Activated T-helper 2 cell treated with anti-CD3 and anti-CD28 coated beads, Interferon-gamma antibody, Interleukin-2, Interleukin-4, amounts not matched to agents 10 μg/mL and 5 μg/mL and 100 μg/mL, durations not matched to agents 14 hours and 24 hours and 36 hours (primary cell): ENCODE measurements around the gene ETV5. TPM values are rescaled to one million over a fixed set of nuclear protein-coding genes. Genes with fewer than 3 reads are reported as not detected.
"Not testable (repeated sequence)": the region's sequence is repeated elsewhere in the genome, so short reads cannot be mapped to it uniquely, and the experiment has no call there.

Experiments used
- DNase-seq: peaks from one replicate; pipeline ENCODE4 v3.0.0; 2021; ENCODE audit warnings: low spot score
- H3K27ac Mint-ChIP-seq: one replicate; pipeline ENCODE4 v1.8.0; 2021; ENCODE audit warnings: mixed read lengths
- H3K27me3 Mint-ChIP-seq: one replicate; pipeline ENCODE4 v1.8.0; 2021; ENCODE audit warnings: low read depth, mixed read lengths
- H3K36me3 Mint-ChIP-seq: one replicate; pipeline ENCODE4 v1.8.0; 2021; ENCODE audit warnings: low read depth, mixed read lengths
- H3K4me1 Mint-ChIP-seq: one replicate; pipeline ENCODE4 v1.8.0; 2021; ENCODE audit warnings: low read depth, mixed read lengths
- H3K4me3 Mint-ChIP-seq: one replicate; pipeline ENCODE4 v1.8.0; 2021; ENCODE audit warnings: low read depth, mild to moderate bottlenecking, moderate library complexity, mixed read lengths
- H3K9me3 Mint-ChIP-seq: one replicate; pipeline ENCODE4 v1.8.0; 2021; ENCODE audit warnings: mixed read lengths
- intact Hi-C: fragments of 100-400 bp; cut with micrococcal nuclease; formaldehyde crosslinking; loops from one replicate; pipeline ENCODE4 v1.15.1; 2023
- total RNA-seq: library from RNA; stranded (reverse); gene quantifications from 2 replicates; pipeline ENCODE4 v1.2.3, GENCODE V29; 2022

The ETV5 gene
- total RNA-seq, 1 donor from 2014 or later, result 1.3 TPM

DNA sequence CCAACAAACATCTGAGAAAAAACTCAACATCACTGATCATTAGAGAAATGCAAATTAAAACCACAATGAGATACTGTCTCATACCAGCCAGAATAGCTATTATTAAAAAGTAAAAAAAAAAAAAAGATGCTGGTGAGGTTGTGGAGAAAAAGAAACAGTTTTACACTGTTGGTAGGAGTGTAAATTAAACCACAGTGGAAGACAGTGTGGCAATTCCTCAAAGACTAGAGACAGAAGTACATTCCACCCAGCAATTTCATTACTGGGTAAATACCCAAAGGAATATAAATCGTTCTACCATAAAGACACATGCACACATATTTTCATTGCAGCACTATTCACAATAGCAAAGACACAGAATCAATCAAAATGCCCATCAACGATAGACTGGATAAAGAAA lies 89.6 kb downstream of the ETV5 start:
- H3K27ac Mint-ChIP-seq, DNase-seq, H3K9me3 Mint-ChIP-seq, intact Hi-C loops, H3K4me1 Mint-ChIP-seq, H3K4me3 Mint-ChIP-seq, H3K36me3 Mint-ChIP-seq: not testable (repeated sequence)
- peaks cover 31% of the 10 kb centered on the region for H3K27me3 Mint-ChIP-seq

DNA sequence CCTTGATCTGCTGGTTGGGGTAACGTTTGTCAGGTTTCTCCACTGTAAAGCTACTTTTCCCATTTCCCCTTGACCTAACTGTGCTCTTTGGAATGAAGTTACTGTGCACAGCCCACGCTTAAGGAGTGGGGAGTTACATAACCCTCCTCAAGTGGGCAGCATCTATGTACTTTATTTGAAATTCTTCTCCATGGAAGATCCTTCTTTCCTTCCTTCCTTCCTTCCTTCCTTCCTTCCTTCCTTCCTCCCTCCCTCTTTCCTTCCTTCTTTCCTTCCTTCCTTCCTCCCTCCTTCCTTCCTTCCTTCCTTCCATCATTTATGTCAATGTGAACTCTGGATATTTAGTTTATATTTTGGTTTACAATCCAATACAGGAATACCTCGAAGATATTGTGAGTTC lies 94.0 kb downstream of the ETV5 start:
- no peak for DNase-seq
- Mint-ChIP-seq H3K9me3 (no peaks in the 10 kb centered on the region), H3K36me3 (no peaks in the 10 kb centered on the region), H3K4me3 (no peak overlapping the region), H3K27me3 (peaks cover 30% of the 10 kb centered on the region), H3K27ac (no peak overlapping the region), H3K4me1 (no peaks in the 10 kb centered on the region)
- intact Hi-C loops, result no loop called here

DNA sequence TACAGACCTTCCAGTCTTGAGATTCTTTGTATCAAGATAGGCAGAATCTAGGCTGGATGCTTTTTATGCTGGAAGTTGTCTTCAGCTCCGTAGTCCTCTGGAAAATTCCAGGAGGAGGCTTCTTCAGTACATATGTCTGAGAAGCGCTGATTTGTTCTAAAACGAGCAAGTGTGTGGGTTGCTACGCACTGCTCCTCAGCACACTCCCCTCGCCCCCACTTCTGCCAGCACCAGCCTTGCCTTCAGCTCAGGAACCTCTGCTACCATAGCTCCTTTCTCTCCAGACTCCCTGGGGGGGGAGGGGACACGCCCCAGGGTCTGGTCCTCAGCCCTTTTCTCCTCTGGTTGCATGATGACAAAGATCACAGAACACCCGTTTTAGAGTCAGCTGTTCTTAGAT lies 95.6 kb downstream of the ETV5 start:
- Mint-ChIP-seq H3K36me3 (no peaks in the 10 kb centered on the region), H3K4me1 (no peaks in the 10 kb centered on the region), H3K27me3 (peaks cover 20% of the 10 kb centered on the region), H3K27ac (no peak overlapping the region), H3K9me3 (no peaks in the 10 kb centered on the region), H3K4me3 (no peak overlapping the region)
- DNase-seq, result no peak
- intact Hi-C loops, result no loop called here

DNA sequence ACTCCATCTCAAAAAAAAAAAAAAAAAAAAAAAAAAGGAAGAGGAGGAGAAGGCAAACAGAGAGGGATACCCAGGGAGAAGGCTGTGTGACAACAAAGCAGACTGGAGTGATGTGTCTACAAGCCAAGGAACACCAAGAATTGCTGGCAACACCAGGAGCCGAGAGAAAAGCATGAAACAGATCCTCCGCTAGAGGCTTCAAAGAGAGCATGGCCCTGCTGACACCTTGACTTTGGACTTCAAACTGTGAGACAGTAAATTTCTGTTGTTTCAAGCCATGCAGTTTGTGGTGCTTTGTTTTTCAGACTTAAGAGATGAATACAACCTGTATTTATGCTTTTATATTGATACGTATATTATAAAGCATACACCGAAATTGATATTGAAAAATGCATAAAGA lies 96.8 kb downstream of the ETV5 start:
- no peak overlapping the region for H3K27ac Mint-ChIP-seq
- intact Hi-C loops, result no loop called here

DNA sequence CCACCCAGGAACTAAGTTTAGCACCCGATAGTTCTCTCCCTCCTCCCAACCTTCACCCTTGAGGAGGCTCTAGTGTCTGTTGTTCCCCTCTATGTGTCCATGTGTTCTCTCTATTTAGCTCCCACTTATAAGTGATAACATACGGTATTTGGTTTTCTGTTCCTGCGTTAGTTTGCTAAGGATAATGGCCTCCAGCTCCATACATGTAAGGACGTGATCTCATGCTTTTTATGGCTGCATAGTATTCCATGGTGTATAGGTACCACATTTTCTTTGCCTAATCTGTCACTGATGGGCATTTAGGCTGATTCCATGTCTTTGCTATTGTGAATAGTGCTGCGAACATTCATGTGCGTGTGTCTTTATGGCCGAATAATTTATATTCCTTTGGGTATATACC lies 104.2 kb downstream of the ETV5 start:
- H3K27ac Mint-ChIP-seq, result no peak overlapping the region
- no peak overlapping the region for H3K4me3 Mint-ChIP-seq
- no peaks in the 10 kb centered on the region for H3K9me3 Mint-ChIP-seq
- peaks cover 28% of the 10 kb centered on the region for H3K27me3 Mint-ChIP-seq
- no peaks in the 10 kb centered on the region for H3K36me3 Mint-ChIP-seq
- H3K4me1 Mint-ChIP-seq, result no peaks in the 10 kb centered on the region
- DNase-seq, result no peak
- intact Hi-C loops, result no loop called here

More for the DNA sequence above, 96.8 kb downstream of the ETV5 start:
- Mint-ChIP-seq H3K9me3 (no peaks in the 10 kb centered on the region), H3K36me3 (no peaks in the 10 kb centered on the region), H3K4me3 (no peak overlapping the region), H3K4me1 (no peaks in the 10 kb centered on the region), H3K27me3 (peaks cover 16% of the 10 kb centered on the region)
- no peak for DNase-seq

DNA sequence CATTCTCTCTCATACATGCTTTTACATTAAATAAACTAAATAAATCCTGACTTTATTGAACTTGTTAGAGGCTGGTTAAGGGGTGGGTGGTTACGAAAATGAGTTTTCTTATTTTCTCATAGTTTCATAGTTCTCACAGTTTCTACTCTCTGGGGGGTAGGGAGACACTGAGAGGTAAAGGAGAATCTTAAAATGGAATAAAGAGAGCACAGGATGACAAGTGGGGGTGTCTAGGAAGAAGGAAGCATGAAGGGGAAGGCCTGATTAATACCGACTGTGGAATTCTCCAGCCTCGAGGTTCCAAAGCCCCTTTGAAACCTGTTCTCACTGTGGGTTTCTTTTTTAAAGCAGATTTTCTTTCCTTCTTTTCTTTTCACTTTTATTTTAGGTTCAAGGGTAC lies 104.7 kb downstream of the ETV5 start:
- intact Hi-C loops, result no loop called here
- no peak for DNase-seq
- Mint-ChIP-seq H3K36me3 (no peaks in the 10 kb centered on the region), H3K4me1 (no peaks in the 10 kb centered on the region), H3K27me3 (peaks cover 29% of the 10 kb centered on the region), H3K4me3 (no peak overlapping the region), H3K27ac (no peak overlapping the region), H3K9me3 (no peaks in the 10 kb centered on the region)

DNA sequence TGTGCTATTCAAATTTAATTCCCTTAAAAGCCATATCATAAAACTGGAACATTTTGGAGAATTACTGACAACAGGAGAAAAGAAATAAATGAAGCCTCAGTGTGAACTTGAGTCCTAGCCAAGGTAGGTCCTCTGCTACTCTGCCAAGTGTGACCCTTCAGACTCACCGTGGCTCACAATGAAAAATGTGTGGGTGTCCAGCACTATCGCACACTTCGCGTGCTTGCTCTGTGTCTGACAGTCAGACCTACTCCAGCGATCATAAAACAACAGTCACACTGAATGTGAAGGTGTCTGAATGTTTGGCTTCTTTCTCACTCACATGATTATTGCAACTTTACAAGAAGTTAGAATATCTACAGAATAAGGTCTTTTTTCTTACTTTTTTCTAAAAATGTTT lies 105.3 kb downstream of the ETV5 start:
- peaks cover 30% of the 10 kb centered on the region for H3K27me3 Mint-ChIP-seq
- no peaks in the 10 kb centered on the region for H3K36me3 Mint-ChIP-seq
- no peaks in the 10 kb centered on the region for H3K9me3 Mint-ChIP-seq
- no peak overlapping the region for H3K27ac Mint-ChIP-seq
- H3K4me3 Mint-ChIP-seq, result no peak overlapping the region
- intact Hi-C loops, result no loop called here
- no peak for DNase-seq
- no peaks in the 10 kb centered on the region for H3K4me1 Mint-ChIP-seq

DNA sequence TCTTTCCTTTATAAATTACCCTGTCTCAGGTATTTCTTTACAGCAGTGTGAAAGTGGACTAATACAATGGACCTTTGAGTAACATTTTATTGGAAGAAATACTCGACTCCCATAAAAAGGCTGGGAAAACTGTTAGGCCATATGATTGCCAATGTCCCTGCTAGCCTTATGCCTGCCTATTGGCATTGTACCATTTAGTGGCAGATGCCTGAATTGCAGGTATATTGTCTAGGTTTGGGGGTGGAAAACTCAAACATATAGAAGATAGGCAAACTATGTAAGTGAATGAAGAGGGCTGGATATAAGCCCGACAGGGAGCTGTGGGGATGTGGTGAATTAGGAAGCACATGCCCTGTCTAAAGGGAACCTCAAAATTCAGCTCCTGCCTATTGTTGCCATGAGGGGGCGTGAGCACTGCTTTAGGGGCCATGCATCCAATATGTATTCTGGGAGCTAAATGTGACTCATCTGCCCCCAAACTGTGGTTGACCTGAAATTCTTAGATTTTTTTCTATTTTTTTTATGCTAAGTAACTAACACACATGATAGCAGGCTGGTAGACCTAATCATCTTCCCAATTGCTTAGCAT lies 105.9 kb downstream of the ETV5 start:
- Mint-ChIP-seq H3K27ac (no peak overlapping the region), H3K27me3 (peaks cover 32% of the 10 kb centered on the region), H3K36me3 (no peaks in the 10 kb centered on the region), H3K4me3 (no peak overlapping the region), H3K9me3 (no peaks in the 10 kb centered on the region), H3K4me1 (no peaks in the 10 kb centered on the region)
- no peak for DNase-seq
- intact Hi-C loops, result no loop called here

DNA sequence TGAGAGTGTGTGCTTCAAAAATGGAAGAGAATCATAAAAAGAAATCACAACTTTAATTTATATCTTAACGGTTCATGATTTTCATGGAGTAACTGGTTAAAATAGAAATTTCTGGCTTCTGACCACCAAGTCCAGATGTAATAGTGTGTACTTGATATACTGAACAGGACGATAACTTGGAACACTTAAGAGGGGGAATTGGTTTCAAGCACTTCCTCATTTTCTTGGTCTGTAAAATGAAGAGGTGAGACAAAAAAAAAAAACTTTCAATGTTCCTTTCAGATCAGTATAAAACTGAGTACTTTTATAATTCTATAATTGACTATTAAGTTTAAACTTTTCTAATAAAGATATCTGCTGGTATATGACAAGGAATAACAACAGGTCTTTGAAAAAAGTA lies 107.0 kb downstream of the ETV5 start:
- Mint-ChIP-seq H3K36me3 (no peaks in the 10 kb centered on the region), H3K27ac (no peak overlapping the region), H3K9me3 (no peaks in the 10 kb centered on the region), H3K27me3 (peaks cover 34% of the 10 kb centered on the region), H3K4me3 (no peak overlapping the region), H3K4me1 (no peaks in the 10 kb centered on the region)
- no peak for DNase-seq
- intact Hi-C loops, result no loop called here

DNA sequence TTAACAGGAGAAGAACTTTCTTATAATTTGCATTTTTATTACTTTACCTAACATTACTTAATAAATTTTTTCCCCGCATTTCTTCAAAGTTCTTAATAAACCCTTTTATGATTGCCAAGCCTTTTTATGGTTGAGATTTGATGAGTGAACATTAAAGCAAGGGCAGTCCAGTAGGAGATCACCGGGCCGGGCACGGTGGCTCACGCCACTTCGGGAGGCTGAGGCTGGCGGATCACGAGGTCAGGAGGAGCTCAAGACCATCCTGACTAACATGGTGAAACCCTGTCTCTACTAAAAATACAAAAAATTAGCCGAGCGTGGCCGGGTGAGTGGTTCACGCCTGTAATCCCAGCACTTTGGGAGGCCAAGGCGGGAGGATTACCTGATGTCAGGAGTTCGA lies 109.7 kb downstream of the ETV5 start:
- intact Hi-C loops, result no loop called here
- Mint-ChIP-seq H3K9me3 (no peaks in the 10 kb centered on the region), H3K36me3 (no peaks in the 10 kb centered on the region), H3K27me3 (peaks cover 42% of the 10 kb centered on the region), H3K27ac (no peak overlapping the region), H3K4me3 (no peak overlapping the region), H3K4me1 (no peaks in the 10 kb centered on the region)
- DNase-seq, result no peak

DNA sequence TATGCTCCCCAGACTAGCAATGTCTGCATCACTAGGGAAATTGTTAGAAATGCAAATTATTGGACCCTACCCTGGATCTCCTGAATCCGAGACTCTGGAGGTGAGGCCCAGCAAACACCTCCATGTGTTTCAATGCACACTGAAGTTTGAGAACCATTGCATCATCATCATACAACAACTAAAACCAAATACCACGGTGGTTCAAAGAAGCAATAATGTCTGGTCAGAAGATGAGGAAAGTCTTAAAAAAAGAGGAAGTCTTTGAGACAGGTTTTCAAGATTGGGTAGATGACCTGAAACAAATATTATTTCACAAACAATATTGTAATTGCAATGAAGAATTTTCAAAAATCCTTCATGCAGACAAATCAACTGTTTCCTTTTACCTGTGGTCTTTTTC lies 110.8 kb downstream of the ETV5 start:
- intact Hi-C loops, result no loop called here
- Mint-ChIP-seq H3K4me1 (no peaks in the 10 kb centered on the region), H3K9me3 (no peaks in the 10 kb centered on the region), H3K27ac (no peak overlapping the region), H3K4me3 (no peak overlapping the region), H3K27me3 (peaks cover 40% of the 10 kb centered on the region), H3K36me3 (no peaks in the 10 kb centered on the region)
- DNase-seq, result no peak

DNA sequence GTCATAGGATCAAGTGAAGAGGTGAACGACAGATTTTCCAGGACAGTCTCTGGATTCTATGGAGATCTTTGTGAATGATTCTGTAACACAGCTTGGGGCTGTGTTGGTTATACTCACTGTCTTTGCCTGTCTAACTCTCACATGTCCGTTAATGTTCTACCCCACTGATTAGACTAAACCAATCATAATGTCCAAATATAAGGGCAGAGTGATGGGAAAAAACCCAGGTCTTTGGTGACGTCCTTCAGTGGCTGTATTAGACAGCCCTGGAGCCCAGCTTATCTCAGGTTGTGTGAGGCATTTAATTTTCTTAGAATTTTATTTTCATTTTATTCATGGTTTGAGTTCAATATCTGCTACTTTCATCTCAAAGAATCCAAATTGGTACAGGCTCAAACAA lies 111.8 kb downstream of the ETV5 start:
- no peak overlapping the region for H3K4me3 Mint-ChIP-seq
- no peaks in the 10 kb centered on the region for H3K36me3 Mint-ChIP-seq
- intact Hi-C loops, result no loop called here

More for the DNA sequence above, 111.8 kb downstream of the ETV5 start:
- peaks cover 32% of the 10 kb centered on the region for H3K27me3 Mint-ChIP-seq
- H3K27ac Mint-ChIP-seq, result no peak overlapping the region
- no peak for DNase-seq
- H3K9me3 Mint-ChIP-seq, result no peaks in the 10 kb centered on the region
- H3K4me1 Mint-ChIP-seq, result no peaks in the 10 kb centered on the region
